Daoy (cell line): ENCODE results near the gene CATSPER4. TPM values are rescaled to one million over a fixed set of nuclear protein-coding genes. Genes with fewer than 3 reads are reported as not detected.

Experiments
- total RNA-seq: library from RNA; depleted of rRNA; stranded (reverse); fragments of >200 nt; shearing (Covaris generic); gene quantifications from 2 replicates; pipeline ENCODE4 v1.2.3, GENCODE V29; 2014; rRNA removed

Gene CATSPER4
- total RNA-seq, 1 experiment from 2014 or later, result not detected

Other genes starting within 250 kb of the CATSPER4 start
- 7.7 and 9.0 TPM in 2 replicates for gene PAFAH2, start 192.5 kb upstream of the CATSPER4 start, total RNA-seq
- gene EXTL1, start 168.8 kb upstream of the CATSPER4 start, total RNA-seq, result 0.06 and 0.15 TPM in 2 replicates
- gene SLC30A2, start 144.5 kb upstream of the CATSPER4 start, total RNA-seq, result 0.18 TPM in 1 of 2 replicates, not detected in the other
- gene TRIM63, start 123.0 kb upstream of the CATSPER4 start, total RNA-seq, result not detected in 2 replicates
- 9.4 and 12.2 TPM in 2 replicates for gene PDIK1L, start 78.8 kb upstream of the CATSPER4 start, total RNA-seq
- gene FAM110D, start 31.5 kb upstream of the CATSPER4 start, total RNA-seq, result 0.51 TPM in 1 of 2 replicates, not detected in the other
- gene C1orf232, start 21.6 kb upstream of the CATSPER4 start, total RNA-seq, result not detected in 2 replicates
- gene ZNF593, start 20.7 kb upstream of the CATSPER4 start, total RNA-seq, result 14.5 and 39.7 TPM in 2 replicates
- not detected in 2 replicates for gene ZNF593OS, start 18.8 kb upstream of the CATSPER4 start, total RNA-seq
- 1.3 TPM in 2 replicates for gene CNKSR1, start 13.1 kb upstream of the CATSPER4 start, total RNA-seq
- 27.4 and 34.5 TPM in 2 replicates for gene CEP85, start 43.6 kb downstream of the CATSPER4 start, total RNA-seq
- 50.6 and 66.8 TPM in 2 replicates for gene SH3BGRL3, start 89.5 kb downstream of the CATSPER4 start, total RNA-seq
- 6.0 and 9.0 TPM in 2 replicates for gene UBXN11, start 116.0 kb downstream of the CATSPER4 start, total RNA-seq
- gene CD52, start 127.4 kb downstream of the CATSPER4 start, total RNA-seq, result not detected in 2 replicates
- 0.34 and 0.51 TPM in 2 replicates for gene CRYBG2, start 163.5 kb downstream of the CATSPER4 start, total RNA-seq
- not detected in 2 replicates for gene ZNF683, start 182.1 kb downstream of the CATSPER4 start, total RNA-seq
- gene LIN28A, start 220.2 kb downstream of the CATSPER4 start, total RNA-seq, result 0.86 TPM in 1 of 2 replicates, not detected in the other
- 44.9 and 55.4 TPM in 2 replicates for gene DHDDS, start 241.7 kb downstream of the CATSPER4 start, total RNA-seq